Sigmoid colon (tissue), 7 donors: ENCODE data around the gene BAX. TPM values are rescaled to one million over a fixed set of nuclear protein-coding genes. Genes with fewer than 3 reads are reported as not detected.
A peak's percentile ranks its signal among the peaks of the same experiment; 100 is the strongest.

Source experiments
- DNase-seq: peaks from one replicate; pipeline ENCODE4 v3.0.0-alpha.2; 2019
- H3K27ac ChIP-seq, 4 donors: fragments of 200-600 bp; sonication (generic); one replicate each; pipeline ENCODE4 v1.5.1; 2016 to 2019; ENCODE audit warnings: mild to moderate bottlenecking in 1 of 4
- H3K27me3 ChIP-seq, 3 donors: fragments of 200-600 bp; sonication (generic); one replicate each; pipeline ENCODE4 v1.5.1; 2019; ENCODE audit warnings: mild to moderate bottlenecking in 1 of 3
- H3K36me3 ChIP-seq, 4 donors: fragments of 200-600 bp; sonication (generic); one replicate each; pipeline ENCODE4 v1.5.1; 2016 to 2019
- H3K4me1 ChIP-seq, 4 donors: fragments of 200-600 bp; sonication (generic); one replicate each; pipeline ENCODE4 v1.5.1; 2017 to 2019
- H3K4me3 ChIP-seq, 4 donors: fragments of 200-600 bp; sonication (generic); one replicate each; pipeline ENCODE4 v1.5.1; 2017 to 2019; ENCODE audit warnings: mild to moderate bottlenecking in 2 of 4, moderate library complexity in 1 of 4
- H3K9me3 ChIP-seq, 4 donors: fragments of 200-600 bp in 3 of 4; sonication (generic) in 3 of 4; one replicate each; pipeline versions ENCODE4 v1.5.1 to v1.6.1; 2013 to 2019
- CTCF ChIP-seq, 4 experiments: fragments of 450-650 bp in 3 of 4; fragments of 200-600 bp in 1 of 4; IDR thresholded peaks; one replicate each; pipeline ENCODE4 v1.5.1; 2016 to 2019; ENCODE audit warnings: antibody characterized with exemption in 4 of 4, mild to moderate bottlenecking in 3 of 4, moderate library complexity in 2 of 4
- EP300 ChIP-seq, 4 donors: sonication (generic); formaldehyde crosslinking; IDR thresholded peaks; one replicate each; pipeline ENCODE4 v1.6.1; 2017; ENCODE audit warnings: antibody characterized with exemption in 4 of 4
- POLR2A ChIP-seq, 2 donors: fragments of 450-650 bp; IDR thresholded peaks; one replicate each; pipeline ENCODE4 v1.6.1; 2016; ENCODE audit warnings: antibody characterized with exemption in 2 of 2, mild to moderate bottlenecking in 2 of 2, moderate library complexity in 2 of 2
- POLR2AphosphoS5 ChIP-seq, 4 donors: sonication (generic); formaldehyde crosslinking; IDR thresholded peaks; one replicate each; pipeline ENCODE4 v1.6.1; 2017; ENCODE audit warnings: antibody characterized with exemption in 4 of 4
- WGBS, 2 donors: extraction: QIAGEN DNeasy Blood & Tissue Kit; methylation state at CpG; one replicate each; pipeline ENCODE4 v1.1.7; 2013; 5-methylcytosine and 5-hydroxymethylcytosine counted together
- intact Hi-C: fragments of 100-400 bp; cut with DNase I; formaldehyde crosslinking; loops from one replicate; pipeline ENCODE4 v1.15.1; 2023
- polyA plus RNA-seq, 3 donors: library from polyadenylated mRNA; stranded (reverse); fragments of 200-250 nt; gene quantifications; one replicate each; pipeline ENCODE4 v1.2.3, GENCODE V29; 2013
- total RNA-seq, 4 donors: library from RNA; depleted of rRNA; stranded (reverse); fragments of >200 nt; gene quantifications; one replicate each; pipeline ENCODE4 v1.1.0, GENCODE V29; 2016
- donor health status: healthy with polysubstance abuse.
- donor health status: Bipolar disorder and iron deficiency.
- donor health status: healthy.

BAX gene
- total and polyA plus RNA-seq, 7 donors = 17.9 to 216 (median 61.5) TPM

- no peaks in the 10 kb centered on the region for H3K9me3 ChIP-seq
- 34 to 76% methylated on average over 15 of the region's 15 CpGs for WGBS, 2 donors
Observed at GRCh38 chr19:48928164-48929025, 26.3 kb upstream of the BAX start.

DNA sequence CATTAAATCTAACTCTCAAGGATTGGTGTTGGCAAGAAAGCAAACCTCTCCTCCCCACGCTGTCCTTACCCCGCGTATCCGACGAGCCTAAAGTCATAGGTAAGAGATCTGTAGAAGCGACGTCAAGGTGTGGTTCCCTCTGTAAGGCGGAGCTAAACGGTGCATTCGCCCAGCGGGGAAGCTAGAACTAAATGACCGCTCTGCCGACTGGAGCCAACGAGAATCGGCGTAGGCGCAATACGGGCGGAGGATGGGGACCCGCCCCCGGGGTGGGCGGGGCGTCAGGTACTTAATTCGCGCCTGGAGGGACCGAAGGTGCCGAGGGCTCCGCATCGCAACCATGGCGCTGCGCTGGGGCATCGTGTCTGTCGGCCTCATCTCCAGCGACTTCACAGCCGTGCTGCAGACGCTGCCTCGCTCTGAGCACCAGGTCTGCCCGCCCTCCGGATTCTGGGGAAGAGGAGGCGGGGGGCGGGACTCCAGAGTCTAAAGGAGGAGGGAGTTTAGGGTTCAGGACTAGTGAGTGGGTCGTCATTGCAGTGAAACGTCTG, 21.2 kb upstream of the BAX start, which contains the start of gene DHDH:
DHDH (plus strand) TSS at position 318 of the 551 bp plus-strand sequence; CDS start at position 341, 23 bp downstream.
- WGBS, 2 donors = 0 to 1% methylated on average over 43 of the region's 43 CpGs
- intact Hi-C loops = no loop called here
- H3K27me3 ChIP-seq = peaks cover 0 to 17% (median 0%) of the 10 kb centered on the region in 3 donors
- no peaks in the 10 kb centered on the region for H3K36me3 ChIP-seq
- H3K4me1 ChIP-seq = peaks cover 0 to 13% (median 10%) of the 10 kb centered on the region in 4 donors
- no peak within 1 kb of the TSS for H3K27ac ChIP-seq
- peak; percentile 79 for DNase-seq
- H3K9me3 ChIP-seq = no peaks in the 10 kb centered on the region
- TF ChIP-seq CTCF (IDR thresholded peaks at IDR 0.05) = no peak
- TF ChIP-seq POLR2A (IDR thresholded peaks at IDR 0.05) = no peak
- TF ChIP-seq POLR2AphosphoS5 (IDR thresholded peaks at IDR 0.05) = peak in 1 of 4 donors; percentile 33
- TF ChIP-seq EP300 (IDR thresholded peaks at IDR 0.05) = no peak
- peak within 1 kb of the TSS; percentile 16 to 49 (median 40) for H3K4me3 ChIP-seq

More at GRCh38 chr19:48928164-48929025, 26.3 kb upstream of the BAX start:
- H3K27me3 ChIP-seq = peaks cover 0 to 17% (median 0%) of the 10 kb centered on the region in 3 donors
- no peak overlapping the region for H3K27ac ChIP-seq
- TF ChIP-seq EP300 (IDR thresholded peaks at IDR 0.05) = no peak
- TF ChIP-seq POLR2AphosphoS5 (IDR thresholded peaks at IDR 0.05) = no peak
- no peak for TF ChIP-seq POLR2A (IDR thresholded peaks at IDR 0.05)
- TF ChIP-seq CTCF (IDR thresholded peaks at IDR 0.05) = no peak
- DNase-seq = no peak
- H3K36me3 ChIP-seq = peaks cover 0 to 5% (median 0%) of the 10 kb centered on the region in 4 donors
- intact Hi-C loops = no loop called here
- no peak overlapping the region for H3K4me3 ChIP-seq
- peaks cover 0 to 17% (median 7%) of the 10 kb centered on the region in 4 donors for H3K4me1 ChIP-seq

DNA sequence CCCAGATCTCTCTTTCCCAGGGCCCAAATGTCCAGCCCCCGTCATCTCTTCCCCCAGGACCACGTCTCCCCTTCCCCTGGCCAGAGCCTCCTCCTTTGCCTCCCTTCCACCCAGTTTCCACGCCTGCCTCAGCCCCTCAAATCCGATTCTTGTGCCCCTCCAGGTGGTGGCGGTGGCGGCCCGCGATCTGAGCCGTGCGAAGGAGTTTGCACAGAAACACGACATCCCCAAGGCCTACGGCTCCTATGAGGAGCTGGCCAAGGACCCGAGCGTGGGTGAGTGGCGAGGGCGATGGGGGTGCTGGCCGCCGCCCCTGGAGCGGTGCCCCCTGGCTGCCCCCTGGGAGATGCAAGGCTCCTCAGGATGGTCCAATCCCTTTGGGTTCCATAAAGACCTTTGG, 19.8 kb upstream of the BAX start:
- TF ChIP-seq POLR2AphosphoS5 (IDR thresholded peaks at IDR 0.05) (no peak), CTCF (IDR thresholded peaks at IDR 0.05) (no peak)
- no peak for DNase-seq

DNA sequence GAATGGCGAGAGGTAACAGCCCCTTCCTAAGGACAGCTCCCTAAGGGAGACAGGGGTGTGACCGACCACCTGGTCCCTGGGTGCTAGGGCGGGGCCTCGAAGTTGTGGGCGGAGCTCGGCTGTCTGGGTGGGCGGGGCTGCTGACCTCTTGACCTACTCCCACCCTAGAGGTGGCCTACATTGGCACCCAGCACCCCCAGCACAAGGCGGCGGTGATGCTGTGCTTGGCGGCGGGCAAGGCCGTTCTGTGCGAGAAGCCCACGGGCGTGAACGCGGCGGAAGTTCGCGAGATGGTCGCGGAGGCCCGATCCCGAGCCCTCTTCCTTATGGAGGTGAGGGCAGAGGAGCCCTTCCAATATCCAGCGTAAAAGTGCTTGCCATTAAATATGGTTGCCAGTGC, 18.8 kb upstream of the BAX start:
- Histone ChIP-seq H3K9me3 (peaks cover 0 to 2% (median under 1%) of the 10 kb centered on the region in 4 donors), H3K27ac (no peak overlapping the region), H3K4me3 (no peak overlapping the region), H3K27me3 (peaks cover 0 to 17% (median 0%) of the 10 kb centered on the region in 3 donors), H3K36me3 (no peaks in the 10 kb centered on the region), H3K4me1 (peaks cover 0 to 13% (median 10%) of the 10 kb centered on the region in 4 donors)
- 89 to 94% methylated on average over 25 of the region's 25 CpGs for WGBS, 2 donors
- intact Hi-C loops = no loop called here
- no peak for DNase-seq
- TF ChIP-seq POLR2A (IDR thresholded peaks at IDR 0.05) (no peak), POLR2AphosphoS5 (IDR thresholded peaks at IDR 0.05) (no peak), EP300 (IDR thresholded peaks at IDR 0.05) (no peak), CTCF (IDR thresholded peaks at IDR 0.05) (no peak)

More for the DNA sequence above, 19.8 kb upstream of the BAX start:
- Histone ChIP-seq H3K27me3 (peaks cover 0 to 17% (median 0%) of the 10 kb centered on the region in 3 donors), H3K9me3 (no peaks in the 10 kb centered on the region), H3K27ac (no peak overlapping the region), H3K4me1 (peaks cover 0 to 13% (median 10%) of the 10 kb centered on the region in 4 donors), H3K4me3 (no peak overlapping the region), H3K36me3 (no peaks in the 10 kb centered on the region)
- intact Hi-C loops = no loop called here
- WGBS, 2 donors = 78 to 84% methylated on average over 19 of the region's 19 CpGs
